ENCODE measurements around the gene MACROD2. TPM values are rescaled to one million over a fixed set of nuclear protein-coding genes. Genes with fewer than 3 reads are reported as not detected.

Gene MACROD2
- total RNA-seq, 4 donors from 2014 or later = 4.0 to 14.1 (median 10.4) TPM

GRCh38 chr20:15440049-15440820 lies 1444.9 kb downstream of the MACROD2 start:
- H3K4me3 ChIP-seq = no peak overlapping the region
- no peaks in the 10 kb centered on the region for H3K36me3 ChIP-seq
- 43 to 51% methylated on average over 7 of the region's 7 CpGs for WGBS, 2 donors
- TF ChIP-seq CTCF (IDR thresholded peaks at IDR 0.05) = no peak
- no peak for TF ChIP-seq POLR2A (IDR thresholded peaks at IDR 0.05)
- TF ChIP-seq EP300 (IDR thresholded peaks at IDR 0.05) = no peak
- DNase-seq (ENCODE audit: low spot score in 2 of 2) = no peak
- H3K4me1 ChIP-seq = peaks cover 0 to 9% (median 0%) of the 10 kb centered on the region in 4 donors
- H3K27ac ChIP-seq = no peak overlapping the region
- H3K27me3 ChIP-seq = no peaks in the 10 kb centered on the region
- H3K9me3 ChIP-seq = no peaks in the 10 kb centered on the region

GRCh38 chr20:15445056-15445840 lies 1449.9 kb downstream of the MACROD2 start:
- no peak for TF ChIP-seq CTCF (IDR thresholded peaks at IDR 0.05)
- Histone ChIP-seq H3K27me3 (no peaks in the 10 kb centered on the region), H3K36me3 (no peaks in the 10 kb centered on the region), H3K9me3 (no peaks in the 10 kb centered on the region), H3K27ac (no peak overlapping the region), H3K4me1 (peaks cover 0 to 8% (median 0%) of the 10 kb centered on the region in 4 donors), H3K4me3 (no peak overlapping the region)
- no peak for DNase-seq (ENCODE audit: low spot score in 2 of 2)
- WGBS, 2 donors = 62 to 83% methylated on average over 5 of the region's 5 CpGs

- Histone ChIP-seq H3K27me3 (no peaks in the 10 kb centered on the region), H3K4me1 (no peaks in the 10 kb centered on the region), H3K27ac (no peak overlapping the region), H3K9me3 (no peaks in the 10 kb centered on the region), H3K36me3 (no peaks in the 10 kb centered on the region), H3K4me3 (no peak overlapping the region)
- no peak for DNase-seq (ENCODE audit: low spot score in 2 of 2)
- 43 to 51% methylated on average over 9 of the region's 9 CpGs for WGBS, 2 donors
- TF ChIP-seq EP300 (IDR thresholded peaks at IDR 0.05) (no peak), CTCF (IDR thresholded peaks at IDR 0.05) (no peak), POLR2A (IDR thresholded peaks at IDR 0.05) (no peak)
Observed at GRCh38 chr20:15446373-15446772, 1451.1 kb downstream of the MACROD2 start.

- Histone ChIP-seq H3K4me1 (no peaks in the 10 kb centered on the region), H3K36me3 (no peaks in the 10 kb centered on the region), H3K4me3 (no peak overlapping the region), H3K27ac (no peak overlapping the region), H3K27me3 (no peaks in the 10 kb centered on the region), H3K9me3 (no peaks in the 10 kb centered on the region)
- no peak for DNase-seq (ENCODE audit: low spot score in 2 of 2)
- TF ChIP-seq POLR2A (IDR thresholded peaks at IDR 0.05) (no peak), EP300 (IDR thresholded peaks at IDR 0.05) (no peak)
- 85 to 93% methylated on average over 2 of the region's 2 CpGs for WGBS, 2 donors
Observed at GRCh38 chr20:15447549-15447948, 1452.2 kb downstream of the MACROD2 start.

GRCh38 chr20:15449061-15449460 lies 1453.7 kb downstream of the MACROD2 start:
- H3K36me3 ChIP-seq = no peaks in the 10 kb centered on the region
- 93 to 98% methylated on average over 4 of the region's 4 CpGs for WGBS, 2 donors
- H3K4me3 ChIP-seq = no peak overlapping the region
- no peak for TF ChIP-seq CTCF (IDR thresholded peaks at IDR 0.05)
- no peak for TF ChIP-seq POLR2A (IDR thresholded peaks at IDR 0.05)
- TF ChIP-seq EP300 (IDR thresholded peaks at IDR 0.05) = no peak
- no peaks in the 10 kb centered on the region for H3K9me3 ChIP-seq
- no peak for DNase-seq (ENCODE audit: low spot score in 2 of 2)
- H3K4me1 ChIP-seq = no peaks in the 10 kb centered on the region
- no peak overlapping the region for H3K27ac ChIP-seq
- no peaks in the 10 kb centered on the region for H3K27me3 ChIP-seq

Data from tibial nerve (tissue), 4 donors.